Esophagus muscularis mucosa (tissue), 4 donors: ENCODE data around the gene CT45A1.

ENCODE experiments used
- CTCF ChIP-seq, 3 experiments: fragments of 200-600 bp in 2 of 3; fragments of 450-650 bp in 1 of 3; sonication (generic) in 2 of 3; IDR thresholded peaks; one replicate each; pipeline ENCODE4 v1.5.1; 2017 to 2019; ENCODE audit warnings: antibody characterized with exemption in 3 of 3, mild to moderate bottlenecking in 2 of 3, moderate library complexity in 1 of 3
- EP300 ChIP-seq: sonication (generic); formaldehyde crosslinking; IDR thresholded peaks from one replicate; pipeline ENCODE4 v1.6.1; 2017; ENCODE audit warnings: antibody characterized with exemption
- POLR2A ChIP-seq: fragments of 450-650 bp; IDR thresholded peaks from one replicate; pipeline ENCODE4 v1.6.1; 2017; ENCODE audit warnings: antibody characterized with exemption, moderate library complexity, mild to moderate bottlenecking, low read depth
- POLR2AphosphoS5 ChIP-seq, 2 donors: sonication (generic); formaldehyde crosslinking; IDR thresholded peaks; one replicate each; pipeline ENCODE4 v1.6.1; 2017; ENCODE audit warnings: antibody characterized with exemption in 2 of 2

DNA sequence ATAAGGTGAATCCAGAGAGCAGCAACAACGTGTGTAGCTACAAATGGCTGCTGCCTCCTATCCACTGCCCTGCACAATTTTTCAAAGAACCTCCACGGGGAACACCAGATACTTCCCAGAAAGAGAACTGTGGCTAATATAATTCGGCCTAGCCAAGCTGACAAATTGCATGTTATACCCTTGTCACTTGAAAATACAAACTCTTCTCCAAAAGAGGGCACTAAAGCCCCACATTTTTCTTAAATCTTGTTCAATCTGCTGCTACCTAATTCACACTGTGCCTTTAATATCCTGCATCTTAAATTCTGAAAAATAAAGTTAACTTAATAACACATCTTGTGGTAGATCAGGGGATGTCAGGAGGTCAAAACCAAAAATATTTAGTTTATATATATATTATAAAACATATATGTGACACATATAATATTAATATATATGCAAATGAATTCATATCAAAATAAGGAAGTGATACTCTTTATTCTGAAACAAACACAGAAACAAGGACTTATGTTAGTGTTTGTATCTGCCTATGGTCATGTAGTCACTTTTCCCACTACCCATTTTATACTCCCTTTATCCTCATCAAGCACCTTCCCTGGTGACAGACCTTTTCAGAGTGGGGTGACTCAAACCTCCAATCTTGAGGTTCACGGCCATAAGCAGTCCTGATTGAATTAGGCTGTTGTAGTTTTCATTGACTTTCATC, 24.1 kb downstream of the CT45A1 start:
- TF ChIP-seq CTCF (IDR thresholded peaks at IDR 0.05) (no peak), POLR2A (no peak), EP300 (no peak), POLR2AphosphoS5 (IDR thresholded peaks at IDR 0.05) (no peak)
